HEK293 (cell line): ENCODE measurements around the gene TNS3.

Experiments
- CTCF ChIP-seq: fragments of 450-650 bp; formaldehyde crosslinking; IDR thresholded peaks from 2 replicates; pipeline ENCODE4 v1.5.1; 2016; ENCODE audit warnings: missing biosample characterization, missing genetic modification characterization
- IKZF3 ChIP-seq: fragments of 450-650 bp; IDR thresholded peaks from 2 replicates; pipeline ENCODE4 v1.5.0; 2018; ENCODE audit warnings: missing biosample characterization, mild to moderate bottlenecking, missing genetic modification characterization, moderate library complexity
- SETDB1 ChIP-seq: IDR thresholded peaks from one replicate; pipeline ENCODE4 v1.6.1; 2017; ENCODE audit warnings: mild to moderate bottlenecking, low read length, moderate library complexity, mixed read lengths; ENCODE audit not compliant: insufficient read length
- ZNF114 ChIP-seq: fragments of 450-650 bp; formaldehyde crosslinking; IDR thresholded peaks from 2 replicates; pipeline ENCODE4 v1.5.0; 2017; ENCODE audit warnings: missing biosample characterization, missing genetic modification characterization
- ZNF600 ChIP-seq: fragments of 450-650 bp; formaldehyde crosslinking; IDR thresholded peaks from 2 replicates; pipeline ENCODE4 v1.5.1; 2016; ENCODE audit warnings: missing biosample characterization, missing genetic modification characterization
- ZNF707 ChIP-seq: fragments of 450-650 bp; formaldehyde crosslinking; IDR thresholded peaks from 2 replicates; pipeline ENCODE4 v1.5.1; 2016; ENCODE audit warnings: missing biosample characterization, missing genetic modification characterization
- ZSCAN18 ChIP-seq: fragments of 450-650 bp; formaldehyde crosslinking; IDR thresholded peaks from 2 replicates; pipeline ENCODE4 v1.5.1; 2016; ENCODE audit warnings: missing biosample characterization, missing genetic modification characterization

GRCh38 chr7:47455872-47456185, 126.1 kb downstream of the TNS3 start:
- TF ChIP-seq CTCF: no peak
- no peak for TF ChIP-seq ZNF707
- no peak for TF ChIP-seq ZNF600 (tag by site-specific recombination)
- TF ChIP-seq IKZF3 (tag by site-specific recombination): no peak
- no peak for TF ChIP-seq ZNF114
- TF ChIP-seq SETDB1: no peak
- TF ChIP-seq ZSCAN18: no peak
